GM12872 (cell line): ENCODE measurements around the gene KCNK16.

ENCODE experiments used
- CTCF ChIP-seq: IDR thresholded peaks from 3 replicates; pipeline ENCODE4 v1.5.1; 2011; ENCODE audit warnings: low read depth, mild to moderate bottlenecking, low read length, moderate library complexity; ENCODE audit not compliant: insufficient read depth

KCNK16 gene

GRCh38 chr6:39295611-39296011, 26.9 kb downstream of the KCNK16 start:
- no peak for TF ChIP-seq CTCF

GRCh38 chr6:39294899-39295298, 27.6 kb downstream of the KCNK16 start:
- no peak for TF ChIP-seq CTCF

- no peak for TF ChIP-seq CTCF
Measured at GRCh38 chr6:39294133-39294532, 28.4 kb downstream of the KCNK16 start.

GRCh38 chr6:39292637-39293036, 29.9 kb downstream of the KCNK16 start:
- TF ChIP-seq CTCF, result no peak

- TF ChIP-seq CTCF, result no peak
Measured at GRCh38 chr6:39289490-39289889, 33.0 kb downstream of the KCNK16 start.

GRCh38 chr6:39287601-39288000, 34.9 kb downstream of the KCNK16 start:
- TF ChIP-seq CTCF, result no peak

GRCh38 chr6:39282774-39283173, 39.7 kb downstream of the KCNK16 start:
- no peak for TF ChIP-seq CTCF
